Subcutaneous adipose tissue (tissue), 4 donors: Measurements from ENCODE around the gene MUC2. TPM values are rescaled to one million over a fixed set of nuclear protein-coding genes. Genes with fewer than 3 reads are reported as not detected.

ENCODE experiments used
- CTCF ChIP-seq: fragments of 450-650 bp; IDR thresholded peaks from one replicate; pipeline ENCODE4 v1.5.1; 2016; ENCODE audit warnings: low read depth, mild to moderate bottlenecking, control low read depth, antibody characterized with exemption, moderate library complexity
- total RNA-seq, 4 donors: library from RNA; depleted of rRNA; stranded (reverse); fragments of >200 nt; gene quantifications; one replicate each; pipeline ENCODE4 v1.1.0, GENCODE V29; 2016

MUC2 gene
- total RNA-seq, 4 donors from 2014 or later: under 0.01 to 1.3 TPM; not detected in 2

GRCh38 chr11:1121813-1122663, 47.4 kb downstream of the MUC2 start:
- TF ChIP-seq CTCF: no peak

- TF ChIP-seq CTCF: no peak
Measured at GRCh38 chr11:1122664-1123002, 48.0 kb downstream of the MUC2 start.

- TF ChIP-seq CTCF: no peak
Measured at GRCh38 chr11:1123970-1124369, 49.3 kb downstream of the MUC2 start.

Other genes with a start within 250 kb of the MUC2 start
- 10 to 100 TPM in 2 of 4 donors, 1 to 10 TPM in 2; 2.3 to 44.6 (median 9.7) TPM for gene CRACR2B, start 247.0 kb upstream of the MUC2 start, total RNA-seq
- gene CD151, start 241.9 kb upstream of the MUC2 start, total RNA-seq: 1,000 to 10,000 TPM in 1 of 4 donors, 100 to 1,000 TPM in 3; 307 to 1,070 (median 520) TPM
- gene POLR2L, start 232.3 kb upstream of the MUC2 start, total RNA-seq: 100 to 1,000 TPM in 3 of 4 donors, 10 to 100 TPM in 1; 80.7 to 158 (median 117) TPM
- gene TSPAN4, start 232.0 kb upstream of the MUC2 start, total RNA-seq: 100 to 1,000 TPM in 3 of 4 donors, 10 to 100 TPM in 1; 67.0 to 219 (median 185) TPM
- gene CHID1, start 164.1 kb upstream of the MUC2 start, total RNA-seq: 100 to 1,000 TPM in 1 of 4 donors, 10 to 100 TPM in 3; 28.4 to 107 (median 76.0) TPM
- 100 to 1,000 TPM in 3 of 4 donors, 10 to 100 TPM in 1; 79.2 to 115 (median 110) TPM for gene AP2A2, start 149.0 kb upstream of the MUC2 start, total RNA-seq
- gene MUC6, start 38.2 kb upstream of the MUC2 start, total RNA-seq: not detected
- not detected for gene MUC5AC, start 83.1 kb downstream of the MUC2 start, total RNA-seq
- not detected for gene MUC5B, start 148.2 kb downstream of the MUC2 start, total RNA-seq
- gene TOLLIP, start 234.8 kb downstream of the MUC2 start, total RNA-seq: 10 to 100 TPM; 20.5 to 40.9 (median 27.4) TPM